ENCODE measurements around the gene ACOT9.

- TF ChIP-seq POLR2AphosphoS5 (IDR thresholded peaks at IDR 0.05; ENCODE audit: low read depth, low read length): no peak
- no peak for TF ChIP-seq CTCF (IDR thresholded peaks at IDR 0.05)
Observed at GRCh38 chrX:23732704-23733103, 10.4 kb downstream of the ACOT9 start.
